Cardiac muscle cell (in vitro differentiated cells and primary cell): ENCODE measurements around the gene UBAC1. TPM values are rescaled to one million over a fixed set of nuclear protein-coding genes. Genes with fewer than 3 reads are reported as not detected.

ENCODE experiments used
- DNase-seq, 2 donors: peaks; one replicate each; pipeline versions ENCODE4 v3.0.0 to v3.0.0-alpha.2; 2010 to 2017; ENCODE audit warnings: low read depth in 1 of 2, low spot score in 1 of 2
- H3K27ac ChIP-seq: fragments of 200-600 bp; sonication (generic); 2 replicates; pipeline ENCODE4 v1.5.1; 2016
- H3K27me3 ChIP-seq: fragments of 200-600 bp; sonication (generic); 2 replicates; pipeline ENCODE4 v1.6.0; 2016; ENCODE audit warnings: control low read depth
- H3K36me3 ChIP-seq: fragments of 200-600 bp; sonication (generic); 2 replicates; pipeline ENCODE4 v1.5.1; 2016; ENCODE audit warnings: control low read depth
- H3K4me1 ChIP-seq: fragments of 200-600 bp; sonication (generic); 2 replicates; pipeline ENCODE4 v1.8.1; 2017; ENCODE audit warnings: low read depth, mild to moderate bottlenecking, mixed run types
- H3K4me3 ChIP-seq: fragments of 200-600 bp; sonication (generic); 2 replicates; pipeline ENCODE4 v1.5.1; 2016; ENCODE audit warnings: mild to moderate bottlenecking
- H3K9me3 ChIP-seq: fragments of 200-600 bp; sonication (generic); 2 replicates; pipeline ENCODE4 v1.5.1; 2017; ENCODE audit warnings: low read depth, mild to moderate bottlenecking, control low read depth
- CTCF ChIP-seq: IDR thresholded peaks from 2 replicates; pipeline ENCODE4 v1.5.1; 2012; ENCODE audit warnings: low read depth, mild to moderate bottlenecking, low read length
- polyA plus RNA-seq: library from polyadenylated mRNA; unstranded; fragments of >200 nt; fragmentation: Nextera tagmentation; extraction: Ambion mirVana; gene quantifications from 2 replicates; pipeline ENCODE4 v1.2.1, GENCODE V29; 2016
- total RNA-seq: library from RNA; depleted of rRNA; stranded (reverse); fragments of >200 nt; gene quantifications from 2 replicates; pipeline ENCODE4 v1.2.3, GENCODE V29; 2016

The UBAC1 gene
- total and polyA plus RNA-seq, 2 experiments from 2014 or later = 60.1 to 66.4 TPM

- DNase-seq = no peak
- Histone ChIP-seq H3K27ac (no peak overlapping the region), H3K4me1 (peaks cover 14% of the 10 kb centered on the region), H3K4me3 (no peak overlapping the region), H3K36me3 (no peaks in the 10 kb centered on the region), H3K9me3 (no peaks in the 10 kb centered on the region), H3K27me3 (no peaks in the 10 kb centered on the region)
- TF ChIP-seq CTCF = no peak
These were observed 28.0 kb upstream of the UBAC1 start for GRCh38 chr9:135989157-135989556.

GRCh38 chr9:135988493-135988892 lies 27.3 kb upstream of the UBAC1 start:
- Histone ChIP-seq H3K4me3 (no peak overlapping the region), H3K27ac (no peak overlapping the region), H3K4me1 (peaks cover 11% of the 10 kb centered on the region), H3K9me3 (no peaks in the 10 kb centered on the region), H3K36me3 (no peaks in the 10 kb centered on the region), H3K27me3 (no peaks in the 10 kb centered on the region)
- no peak for TF ChIP-seq CTCF
- no peak for DNase-seq

- Histone ChIP-seq H3K27ac (no peak overlapping the region), H3K4me3 (no peak overlapping the region), H3K9me3 (no peaks in the 10 kb centered on the region), H3K4me1 (peaks cover 5% of the 10 kb centered on the region), H3K36me3 (no peaks in the 10 kb centered on the region), H3K27me3 (no peaks in the 10 kb centered on the region)
- no peak for DNase-seq
- TF ChIP-seq CTCF = no peak
These were observed 26.7 kb upstream of the UBAC1 start for GRCh38 chr9:135987838-135988404.

GRCh38 chr9:135986605-135987004 lies 25.4 kb upstream of the UBAC1 start:
- Histone ChIP-seq H3K4me1 (no peaks in the 10 kb centered on the region), H3K4me3 (no peak overlapping the region), H3K27ac (no peak overlapping the region), H3K36me3 (no peaks in the 10 kb centered on the region), H3K9me3 (no peaks in the 10 kb centered on the region), H3K27me3 (no peaks in the 10 kb centered on the region)
- no peak for TF ChIP-seq CTCF
- no peak for DNase-seq

GRCh38 chr9:135985889-135986288 lies 24.7 kb upstream of the UBAC1 start:
- Histone ChIP-seq H3K27ac (no peak overlapping the region), H3K27me3 (no peaks in the 10 kb centered on the region), H3K36me3 (no peaks in the 10 kb centered on the region), H3K4me3 (no peak overlapping the region), H3K4me1 (no peaks in the 10 kb centered on the region), H3K9me3 (no peaks in the 10 kb centered on the region)
- TF ChIP-seq CTCF = no peak
- DNase-seq = no peak

GRCh38 chr9:135985459-135985774 lies 24.2 kb upstream of the UBAC1 start:
- no peak overlapping the region for H3K27ac ChIP-seq
- no peak for DNase-seq
- no peak overlapping the region for H3K4me3 ChIP-seq
- no peak for TF ChIP-seq CTCF
- no peaks in the 10 kb centered on the region for H3K27me3 ChIP-seq
- no peaks in the 10 kb centered on the region for H3K36me3 ChIP-seq
- H3K4me1 ChIP-seq = no peaks in the 10 kb centered on the region
- H3K9me3 ChIP-seq = no peaks in the 10 kb centered on the region
